ENCODE measurements around the gene GTPBP6. TPM values are rescaled to one million over a fixed set of nuclear protein-coding genes. Genes with fewer than 3 reads are reported as not detected.

Gene GTPBP6
- polyA plus RNA-seq, 1 experiment: 15.5 TPM

DNA sequence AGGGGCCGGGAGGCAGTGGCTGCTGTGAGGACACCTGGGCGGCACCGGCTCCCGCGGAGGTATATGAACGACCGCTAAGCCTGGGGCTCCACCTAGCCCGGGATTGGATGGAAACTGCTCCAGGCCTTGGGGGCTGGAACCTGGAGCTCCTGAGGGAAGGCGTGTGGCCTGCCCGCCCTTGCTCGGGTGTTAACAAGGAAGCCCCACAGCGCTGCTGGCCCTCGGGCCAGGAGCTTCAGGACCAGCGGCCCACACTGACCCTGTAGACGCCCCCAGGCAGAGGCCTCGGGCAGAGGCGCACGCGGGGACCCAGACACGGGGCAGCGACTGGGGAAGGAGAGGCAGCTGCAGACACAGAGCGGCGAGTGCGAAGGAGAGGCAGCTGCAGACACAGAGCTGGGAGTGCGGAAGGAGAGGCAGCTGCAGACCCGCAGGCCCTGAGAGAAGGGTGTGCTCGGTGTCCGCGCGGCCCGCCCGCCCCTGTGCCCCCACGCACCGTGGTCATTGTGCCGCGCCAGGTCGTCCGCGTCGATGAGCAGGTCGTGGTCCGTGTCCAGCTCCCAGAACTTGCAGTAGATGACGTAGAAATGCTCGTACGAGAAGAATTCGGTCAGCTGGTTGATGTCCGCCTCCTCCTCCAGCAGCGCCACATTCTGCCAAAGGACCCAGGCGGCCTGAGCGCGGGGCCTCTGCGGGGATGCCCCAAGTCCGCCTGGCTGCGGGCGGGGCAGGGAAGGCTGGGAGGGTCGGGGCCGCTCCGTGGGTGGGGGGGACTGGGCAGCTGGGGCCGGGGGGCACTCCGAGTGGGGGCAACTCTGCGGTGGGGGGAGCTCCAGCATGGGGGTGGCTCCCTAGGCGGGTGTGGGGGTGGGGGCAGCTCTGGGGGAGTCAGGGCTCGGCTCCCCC lies 26.7 kb upstream of the GTPBP6 start:
- no peak for DNase-seq (ENCODE audit: low read depth, low spot score)
- Histone ChIP-seq H3K9me3 (ENCODE audit: control insufficient read depth, insufficient read depth, low read length) (peaks cover 62% of the 10 kb centered on the region), H3K27ac (ENCODE audit: low read depth, low read length) (no peak overlapping the region), H3K27me3 (ENCODE audit: control insufficient read depth, insufficient read depth, low read length) (no peaks in the 10 kb centered on the region), H3K4me3 (ENCODE audit: low read depth, low read length) (no peak overlapping the region)
- CTCF ChIA-PET: no interaction called here
- POLR2A ChIA-PET: no interaction called here
- TF ChIP-seq CTCF (IDR thresholded peaks at IDR 0.05; ENCODE audit: low read depth, low read length): no peak

DNA sequence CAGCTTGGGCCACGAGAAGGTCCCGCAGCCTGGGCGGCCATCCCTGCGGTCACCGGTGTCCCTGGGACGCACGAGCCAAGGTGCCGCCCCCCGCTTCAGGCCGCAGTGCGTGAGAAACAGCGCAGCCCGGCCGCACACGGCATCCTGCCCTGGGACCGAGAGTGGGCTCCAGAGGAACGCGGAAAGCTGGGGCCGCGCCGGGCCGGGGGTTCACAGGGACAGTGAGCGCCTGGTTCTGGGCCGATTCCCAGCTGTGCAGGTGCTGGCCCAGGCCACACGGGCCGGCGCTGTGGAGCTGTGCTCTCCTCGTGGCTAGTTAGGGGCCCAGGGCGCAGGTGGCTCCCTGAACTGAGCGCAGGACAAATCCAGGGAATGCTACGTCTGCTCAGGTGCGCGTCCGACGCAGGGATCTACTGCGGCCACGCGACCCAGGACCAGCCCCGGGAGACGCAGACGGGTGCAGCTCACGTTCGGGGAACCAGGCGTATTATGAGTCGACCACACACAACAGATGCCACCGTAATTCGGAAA lies 25.8 kb upstream of the GTPBP6 start:
- ChIA-PET CTCF (no interaction called here), POLR2A (no interaction called here)
- DNase-seq (ENCODE audit: low read depth, low spot score): no peak
- H3K4me3 ChIP-seq (ENCODE audit: low read depth, low read length): no peak overlapping the region
- H3K27ac ChIP-seq (ENCODE audit: low read depth, low read length): no peak overlapping the region
- no peak for TF ChIP-seq CTCF (IDR thresholded peaks at IDR 0.05; ENCODE audit: low read depth, low read length)
- H3K27me3 ChIP-seq (ENCODE audit: control insufficient read depth, insufficient read depth, low read length): no peaks in the 10 kb centered on the region
- peaks cover 61% of the 10 kb centered on the region for H3K9me3 ChIP-seq (ENCODE audit: control insufficient read depth, insufficient read depth, low read length)

DNA sequence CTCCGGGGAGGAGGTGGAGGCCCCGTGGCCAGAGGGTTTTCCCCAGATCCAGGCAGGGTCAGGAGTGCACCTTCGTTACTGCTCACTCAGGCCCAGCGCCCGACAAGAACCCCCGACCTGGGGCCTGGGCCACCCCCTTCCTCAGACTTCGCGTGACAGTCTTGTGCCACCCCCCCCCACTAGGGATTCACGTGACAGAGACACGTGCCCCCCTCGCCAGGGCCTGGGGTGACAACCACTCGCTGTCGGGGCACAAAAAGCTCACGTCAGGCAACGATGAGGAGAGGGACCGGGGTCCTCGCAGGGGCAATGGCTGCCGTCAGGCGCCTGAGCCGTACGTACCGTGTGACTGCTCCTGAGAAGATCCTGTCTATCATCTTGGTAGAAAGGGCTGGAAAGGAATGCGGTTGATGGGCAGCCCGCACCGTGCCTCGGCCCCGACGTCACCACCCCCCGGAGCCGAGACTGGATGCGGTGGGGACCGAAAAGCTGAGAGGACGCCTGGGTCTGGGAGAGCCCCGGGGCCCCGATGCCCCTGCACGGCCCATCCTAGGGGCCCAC lies 23.0 kb upstream of the GTPBP6 start:
- no peaks in the 10 kb centered on the region for H3K27me3 ChIP-seq (ENCODE audit: control insufficient read depth, insufficient read depth, low read length)
- ChIA-PET CTCF (no interaction called here), POLR2A (no interaction called here)
- TF ChIP-seq CTCF (IDR thresholded peaks at IDR 0.05; ENCODE audit: low read depth, low read length): no peak
- H3K4me3 ChIP-seq (ENCODE audit: low read depth, low read length): no peak overlapping the region
- H3K9me3 ChIP-seq (ENCODE audit: control insufficient read depth, insufficient read depth, low read length): peaks cover 72% of the 10 kb centered on the region
- no peak overlapping the region for H3K27ac ChIP-seq (ENCODE audit: low read depth, low read length)
- DNase-seq (ENCODE audit: low read depth, low spot score): no peak

GRCh38 chrX:340641-341423 lies 22.2 kb upstream of the GTPBP6 start:
- Histone ChIP-seq H3K9me3 (ENCODE audit: control insufficient read depth, insufficient read depth, low read length) (peaks cover 72% of the 10 kb centered on the region), H3K4me3 (ENCODE audit: low read depth, low read length) (no peak overlapping the region), H3K27me3 (ENCODE audit: control insufficient read depth, insufficient read depth, low read length) (no peaks in the 10 kb centered on the region), H3K27ac (ENCODE audit: low read depth, low read length) (no peak overlapping the region)
- ChIA-PET CTCF (no interaction called here), POLR2A (no interaction called here)
- no peak for TF ChIP-seq CTCF (IDR thresholded peaks at IDR 0.05; ENCODE audit: low read depth, low read length)
- no peak for DNase-seq (ENCODE audit: low read depth, low spot score)
